Prostate gland (tissue), 2 donors: ENCODE data around the gene ABCA2. TPM values are rescaled to one million over a fixed set of nuclear protein-coding genes. Genes with fewer than 3 reads are reported as not detected.

Experiments used
- DNase-seq: peaks from one replicate; pipeline ENCODE4 v3.0.0-alpha.2; 2019; ENCODE audit warnings: low spot score
- H3K27ac ChIP-seq, 2 donors: fragments of 200-600 bp; sonication (generic); 2 replicates each; pipeline ENCODE4 v1.5.1; 2017 to 2019
- H3K27me3 ChIP-seq: fragments of 200-600 bp; sonication (generic); replicated peaks from 2 replicates; pipeline ENCODE4 v1.5.1; 2019; ENCODE audit not compliant: insufficient read depth
- H3K36me3 ChIP-seq, 2 donors: fragments of 200-600 bp; sonication (generic); 1 replicate in 1 of 2; 2 replicates in 1 of 2; pipeline versions ENCODE4 v1.5.1 to v1.8.1; 2017 to 2019
- H3K4me1 ChIP-seq: fragments of 200-600 bp; sonication (generic); replicated peaks from 2 replicates; pipeline ENCODE4 v1.5.1; 2019
- H3K4me3 ChIP-seq, 2 donors: fragments of 200-600 bp; sonication (generic); 2 replicates each; pipeline ENCODE4 v1.5.1; 2017 to 2019
- H3K9me3 ChIP-seq: fragments of 200-600 bp; sonication (generic); 2 replicates; pipeline ENCODE4 v1.5.1; 2017
- CTCF ChIP-seq, 4 experiments: fragments of 200-600 bp in 2 of 4; fragments of 450-650 bp in 2 of 4; sonication (generic) in 2 of 4; IDR thresholded peaks; 1 replicate in 3 of 4; 2 replicates in 1 of 4; pipeline ENCODE4 v1.5.1; 2016 to 2019; ENCODE audit warnings: antibody characterized with exemption in 4 of 4, mild to moderate bottlenecking in 2 of 4, moderate library complexity in 2 of 4
- POLR2A ChIP-seq: fragments of 450-650 bp; IDR thresholded peaks from one replicate; pipeline ENCODE4 v1.6.1; 2016; ENCODE audit warnings: antibody characterized with exemption, mild to moderate bottlenecking
- POLR2AphosphoS5 ChIP-seq: sonication (generic); formaldehyde crosslinking; IDR thresholded peaks from one replicate; pipeline ENCODE4 v1.6.1; 2017; ENCODE audit warnings: antibody characterized with exemption
- WGBS: methylation state at CpG from one replicate; pipeline ENCODE4 v1.1.5; 2018; 5-methylcytosine and 5-hydroxymethylcytosine counted together
- intact Hi-C: fragments of 100-400 bp; cut with DNase I; formaldehyde crosslinking; loops from one replicate; pipeline ENCODE4 v1.14.2; 2022
- total RNA-seq, 2 donors: library from RNA; depleted of rRNA; stranded (reverse); fragments of >200 nt; gene quantifications; one replicate each; pipeline ENCODE4 v1.1.0, GENCODE V29; 2016

ABCA2 gene
- total RNA-seq, 2 donors from 2014 or later: 27.4 to 79.1 TPM

- Histone ChIP-seq H3K4me3 (no peak overlapping the region), H3K36me3 (no peaks in the 10 kb centered on the region), H3K27ac (no peak overlapping the region), H3K9me3 (no peaks in the 10 kb centered on the region), H3K27me3 (no peaks in the 10 kb centered on the region), H3K4me1 (no peaks in the 10 kb centered on the region)
- no peak for DNase-seq
- WGBS: 96% methylated on average over 11 of the region's 16 CpGs
- TF ChIP-seq POLR2A: no peak
- no peak for TF ChIP-seq CTCF (IDR thresholded peaks at IDR 0.05)
- TF ChIP-seq POLR2AphosphoS5: no peak
- intact Hi-C loops: no loop called here
Observed at GRCh38 chr9:137016436-137016835, 11.6 kb downstream of the ABCA2 start.

- no peaks in the 10 kb centered on the region for H3K9me3 ChIP-seq
- 95% methylated on average over 21 of the region's 21 CpGs for WGBS
- H3K27me3 ChIP-seq: no peaks in the 10 kb centered on the region
- H3K36me3 ChIP-seq: no peaks in the 10 kb centered on the region
- H3K27ac ChIP-seq: no peak overlapping the region
- no peak for DNase-seq
- intact Hi-C loops: no loop called here
- TF ChIP-seq CTCF (IDR thresholded peaks at IDR 0.05) (no peak), POLR2A (no peak), POLR2AphosphoS5 (no peak)
- no peak overlapping the region for H3K4me3 ChIP-seq
- H3K4me1 ChIP-seq: no peaks in the 10 kb centered on the region
Observed at GRCh38 chr9:137015976-137016375, 12.1 kb downstream of the ABCA2 start.

- 97% methylated on average over 25 of the region's 25 CpGs for WGBS
- no peak for DNase-seq
- intact Hi-C loops: no loop called here
- Histone ChIP-seq H3K4me3 (no peak overlapping the region), H3K36me3 (no peaks in the 10 kb centered on the region), H3K27ac (no peak overlapping the region), H3K4me1 (no peaks in the 10 kb centered on the region), H3K9me3 (no peaks in the 10 kb centered on the region), H3K27me3 (no peaks in the 10 kb centered on the region)
- no peak for TF ChIP-seq POLR2A
- TF ChIP-seq POLR2AphosphoS5: no peak
- no peak for TF ChIP-seq CTCF (IDR thresholded peaks at IDR 0.05)
Observed at GRCh38 chr9:137015540-137015930, 12.5 kb downstream of the ABCA2 start.

GRCh38 chr9:137014776-137015539 is 13.1 kb downstream of the ABCA2 start:
- whole genome bisulfite sequencing: 93% methylated on average over 36 of the region's 36 CpGs
- no peak overlapping the region for H3K4me3 ChIP-seq
- no peak overlapping the region for H3K27ac ChIP-seq
- TF ChIP-seq POLR2A (no peak), CTCF (IDR thresholded peaks at IDR 0.05) (no peak), POLR2AphosphoS5 (no peak)
- no peaks in the 10 kb centered on the region for H3K9me3 ChIP-seq
- H3K27me3 ChIP-seq: no peaks in the 10 kb centered on the region
- no peak for DNase-seq
- H3K4me1 ChIP-seq: no peaks in the 10 kb centered on the region
- intact Hi-C loops: no loop called here
- H3K36me3 ChIP-seq: no peaks in the 10 kb centered on the region

GRCh38 chr9:137014166-137014565 is 13.9 kb downstream of the ABCA2 start:
- Histone ChIP-seq H3K4me1 (no peaks in the 10 kb centered on the region), H3K36me3 (no peaks in the 10 kb centered on the region), H3K4me3 (no peak overlapping the region), H3K9me3 (no peaks in the 10 kb centered on the region), H3K27ac (no peak overlapping the region), H3K27me3 (no peaks in the 10 kb centered on the region)
- TF ChIP-seq POLR2A (no peak), POLR2AphosphoS5 (no peak), CTCF (IDR thresholded peaks at IDR 0.05) (no peak)
- DNase-seq: no peak
- intact Hi-C loops: no loop called here
- 93% methylated on average over 23 of the region's 23 CpGs for WGBS
